ENCODE results near the gene ADAMTS5.

- TF ChIP-seq CTCF (IDR thresholded peaks at IDR 0.05; ENCODE audit: extremely low read depth in 1 of 2, insufficient read depth in 1 of 2, low read depth in 1 of 2, low read length in 2 of 2): no peak
- no peak for TF ChIP-seq POLR2AphosphoS5 (IDR thresholded peaks at IDR 0.05; ENCODE audit: insufficient read depth, low read depth, low read length)
- no peak for TF ChIP-seq EZH2 (IDR thresholded peaks at IDR 0.05; ENCODE audit: borderline replicate concordance, low read depth, low read length, severe bottlenecking)
- TF ChIP-seq, protein P1, sequence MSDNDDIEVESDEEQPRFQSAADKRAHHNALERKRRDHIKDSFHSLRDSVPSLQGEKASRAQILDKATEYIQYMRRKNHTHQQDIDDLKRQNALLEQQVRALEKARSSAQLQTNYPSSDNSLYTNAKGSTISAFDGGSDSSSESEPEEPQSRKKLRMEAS (IDR thresholded peaks at IDR 0.05; ENCODE audit: insufficient read depth, insufficient read length): no peak
- no peak for TF ChIP-seq POLR2A (IDR thresholded peaks at IDR 0.05; ENCODE audit: low read depth, low read length)
- no peak for TF ChIP-seq MYC (IDR thresholded peaks at IDR 0.05; ENCODE audit: low read depth, low read length)
- TF ChIP-seq FOS (IDR thresholded peaks at IDR 0.05; ENCODE audit: borderline replicate concordance, insufficient read depth, low read length): no peak
- TF ChIP-seq JUN (IDR thresholded peaks at IDR 0.05; ENCODE audit: borderline replicate concordance, insufficient read depth, insufficient read length, low read depth): no peak
Observed at GRCh38 chr21:26923986-26924385, 42.9 kb downstream of the ADAMTS5 start.
